LHCN-M2 (cell line): ENCODE results near the gene MOGAT3. TPM values are rescaled to one million over a fixed set of nuclear protein-coding genes. Genes with fewer than 3 reads are reported as not detected.

ENCODE experiments used
- DNase-seq: peaks from one replicate; pipeline ENCODE4 v3.0.0-alpha.2; 2012; ENCODE audit warnings: low read depth
- total RNA-seq: library from RNA; depleted of rRNA; stranded (reverse); fragments of >200 nt; gene quantifications from 2 replicates; pipeline ENCODE4 v1.2.3, GENCODE V29; 2014

Gene MOGAT3
- total RNA-seq, 1 experiment from 2014 or later: not detected

DNA sequence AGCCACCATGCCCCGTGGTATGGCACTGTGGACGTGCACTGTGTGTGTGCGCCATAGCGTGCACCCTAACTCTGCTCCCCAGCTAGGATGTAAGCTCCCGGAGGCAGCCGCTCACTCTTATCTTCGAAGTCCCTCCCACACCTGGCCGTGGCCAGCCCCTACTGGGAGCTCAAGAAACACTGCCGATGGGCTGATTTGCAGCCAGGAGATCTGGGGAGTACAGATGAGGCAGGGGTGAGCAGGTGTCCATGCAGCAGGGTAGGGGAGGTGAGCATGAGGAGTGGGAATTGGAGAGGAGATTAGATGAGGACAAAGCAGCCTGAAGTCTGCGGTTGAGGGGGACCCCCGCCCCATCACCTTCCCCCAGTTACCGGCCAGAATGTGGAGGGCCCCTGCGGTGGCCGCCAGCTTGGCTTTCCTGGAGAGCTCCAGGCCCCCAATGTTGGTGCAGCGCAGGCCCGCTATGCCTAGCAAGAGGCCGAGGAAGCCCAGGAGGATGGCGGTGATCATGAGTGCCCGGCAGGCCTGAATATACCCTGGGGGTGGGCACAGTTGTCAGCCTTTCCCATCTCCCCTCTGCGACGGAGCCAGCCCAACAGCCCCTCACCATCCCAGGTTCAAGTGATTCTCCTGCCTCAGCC lies 33.2 kb upstream of the MOGAT3 start:
- DNase-seq: no peak

DNA sequence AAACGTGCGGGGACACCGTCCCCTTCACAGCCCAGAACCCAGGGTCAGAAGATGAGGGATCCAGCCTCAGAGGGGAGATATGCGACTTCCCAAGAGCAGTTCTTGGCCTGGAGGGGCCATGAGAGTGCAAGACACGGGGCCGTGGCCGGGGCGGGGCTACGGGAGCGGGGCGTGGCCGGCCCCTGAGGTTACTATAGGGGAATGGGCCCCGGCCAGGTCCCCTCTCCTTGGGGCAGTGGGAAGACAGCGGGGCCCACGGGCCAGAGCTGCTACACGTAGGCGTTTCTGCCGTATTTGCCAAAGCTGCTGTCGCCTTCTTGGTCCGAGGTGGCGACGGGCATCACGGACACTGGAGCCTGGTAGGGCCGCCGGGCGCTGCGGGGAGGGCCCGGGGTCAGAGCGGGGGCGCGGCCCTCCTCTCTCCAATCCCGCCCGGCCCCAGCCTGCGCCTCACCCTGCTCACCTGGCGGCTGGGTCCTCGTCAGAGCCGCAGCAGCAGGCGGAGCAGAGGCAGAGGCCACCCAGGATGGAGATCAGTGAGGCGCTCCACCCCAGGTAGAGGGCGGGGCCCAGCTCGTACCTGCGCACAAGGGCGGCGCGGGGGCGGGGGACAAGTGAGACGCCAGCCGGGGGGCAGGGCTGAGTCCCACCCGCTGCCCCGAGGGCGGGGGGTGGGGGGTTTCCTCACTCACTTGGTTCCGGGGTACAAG lies 31.5 kb upstream of the MOGAT3 start:
- no peak for DNase-seq

DNA sequence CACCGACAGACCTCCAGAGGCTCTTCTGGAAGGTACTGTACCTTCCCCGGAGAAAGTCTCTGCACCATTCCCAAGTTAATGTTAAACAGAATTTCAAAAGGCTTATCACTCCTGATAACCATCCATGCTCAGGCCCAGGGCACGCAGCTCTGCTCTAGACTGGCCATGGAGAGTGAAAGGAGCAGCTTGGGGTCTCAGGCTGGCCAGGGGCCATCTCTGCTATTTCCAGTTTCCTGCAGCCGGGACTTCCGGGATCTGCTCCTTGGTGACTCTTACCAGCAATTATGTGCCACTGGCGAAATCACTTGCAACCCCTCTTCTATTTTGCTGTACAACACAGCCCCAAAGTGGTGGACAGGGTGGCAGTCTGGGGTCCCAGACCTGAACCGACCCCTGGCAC lies 30.8 kb upstream of the MOGAT3 start:
- no peak for DNase-seq

DNA sequence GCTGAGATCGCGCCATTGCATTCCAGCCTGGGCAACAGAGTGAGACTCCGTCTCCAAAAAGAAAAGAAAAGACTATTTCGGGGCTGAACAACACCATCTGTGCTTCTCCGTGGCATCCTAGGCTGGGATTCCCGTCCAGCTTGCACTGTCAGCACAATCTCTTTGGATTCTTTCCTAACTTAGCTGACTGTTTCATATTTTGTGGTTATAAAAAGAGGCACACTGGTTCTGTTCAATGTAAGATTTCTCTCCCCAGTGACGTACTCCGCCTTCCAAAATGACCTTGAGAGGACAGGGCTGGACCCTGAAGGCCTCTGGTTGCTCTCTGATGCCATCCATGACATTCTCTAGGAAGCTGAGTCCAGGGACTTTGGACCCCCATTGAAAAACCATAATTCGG lies 25.9 kb upstream of the MOGAT3 start:
- DNase-seq: no peak

DNA sequence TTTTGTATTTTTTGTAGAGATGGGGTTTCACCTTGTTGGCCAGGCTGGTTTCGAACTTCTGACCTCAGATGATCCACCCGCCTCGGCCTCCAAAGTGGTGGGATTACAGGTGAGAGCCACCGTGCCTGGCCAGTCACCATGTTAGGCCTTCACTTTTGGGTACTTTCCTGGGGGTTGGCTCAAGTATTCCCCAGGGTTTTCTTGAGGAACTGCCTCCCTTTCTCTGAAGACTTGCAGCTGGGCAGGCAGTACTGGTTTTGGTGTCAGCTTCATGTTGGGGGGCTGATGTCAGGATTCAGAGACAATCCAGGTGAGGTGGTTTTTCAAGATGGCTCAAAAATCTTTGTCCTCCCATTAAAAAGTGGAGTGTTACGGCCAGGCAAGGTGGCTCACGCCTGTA lies 24.8 kb upstream of the MOGAT3 start:
- DNase-seq: no peak

DNA sequence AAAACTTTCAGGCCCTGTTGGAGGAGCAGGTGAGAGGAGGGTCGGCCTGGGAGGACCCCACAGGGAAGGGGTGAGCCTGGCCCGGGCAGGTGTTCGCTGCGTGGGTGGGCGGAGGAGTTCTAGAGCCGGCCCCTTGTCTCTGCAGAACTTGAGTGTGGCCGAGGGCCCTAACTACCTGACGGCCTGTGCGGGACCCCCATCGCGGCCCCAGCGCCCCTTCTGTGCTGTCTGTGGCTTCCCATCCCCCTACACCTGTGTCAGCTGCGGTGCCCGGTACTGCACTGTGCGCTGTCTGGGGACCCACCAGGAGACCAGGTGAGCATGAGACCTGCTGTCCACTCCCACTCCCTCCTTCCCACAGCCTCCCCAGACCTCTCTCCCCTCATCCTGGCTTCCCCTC lies 22.7 kb upstream of the MOGAT3 start:
- DNase-seq: no peak

DNA sequence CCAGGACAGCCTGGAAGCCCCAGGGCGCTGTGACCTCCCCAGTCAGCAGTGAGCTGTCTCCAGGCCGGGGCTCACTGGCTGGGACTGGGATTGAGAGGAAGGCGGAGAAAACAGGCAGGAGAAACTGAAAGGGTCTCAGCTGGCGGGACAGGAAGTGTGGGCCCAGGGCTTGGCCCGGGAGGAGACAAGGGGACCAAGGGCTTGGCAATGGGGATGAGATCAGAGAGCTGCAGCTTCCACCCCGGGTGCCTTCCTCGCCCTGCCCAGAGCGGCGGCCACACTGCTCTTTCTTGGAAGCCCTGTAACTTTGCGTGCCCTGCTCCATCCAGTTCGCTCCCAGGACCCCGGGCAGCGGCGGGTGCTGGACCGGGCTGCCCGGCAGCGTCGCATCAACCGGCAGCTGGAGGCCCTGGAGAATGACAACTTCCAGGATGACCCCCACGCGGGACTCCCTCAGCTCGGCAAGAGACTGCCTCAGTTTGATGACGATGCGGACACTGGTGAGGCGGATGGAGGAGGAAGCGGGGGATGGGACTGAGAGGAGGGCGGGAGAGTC lies 21.5 kb upstream of the MOGAT3 start:
- DNase-seq: no peak

DNA sequence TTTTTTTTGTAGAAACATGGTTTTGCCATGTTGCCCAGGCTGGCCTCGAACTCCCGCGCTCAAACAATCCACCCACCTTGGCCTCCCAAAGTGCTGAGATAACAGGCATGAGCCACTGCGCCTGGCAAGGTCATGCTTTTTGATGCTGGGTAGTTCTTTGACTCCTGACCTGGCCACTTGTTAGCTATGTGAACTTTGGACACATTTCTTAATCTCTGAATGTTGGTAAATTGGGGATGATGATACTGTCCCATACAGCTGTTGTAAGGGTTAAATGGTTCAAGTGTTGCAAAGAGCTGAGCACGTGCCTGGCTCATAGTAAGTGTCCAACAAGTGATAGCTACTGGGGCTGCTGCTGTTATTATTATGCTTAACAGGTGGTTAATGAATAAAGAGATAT lies 19.5 kb upstream of the MOGAT3 start:
- DNase-seq: no peak

DNA sequence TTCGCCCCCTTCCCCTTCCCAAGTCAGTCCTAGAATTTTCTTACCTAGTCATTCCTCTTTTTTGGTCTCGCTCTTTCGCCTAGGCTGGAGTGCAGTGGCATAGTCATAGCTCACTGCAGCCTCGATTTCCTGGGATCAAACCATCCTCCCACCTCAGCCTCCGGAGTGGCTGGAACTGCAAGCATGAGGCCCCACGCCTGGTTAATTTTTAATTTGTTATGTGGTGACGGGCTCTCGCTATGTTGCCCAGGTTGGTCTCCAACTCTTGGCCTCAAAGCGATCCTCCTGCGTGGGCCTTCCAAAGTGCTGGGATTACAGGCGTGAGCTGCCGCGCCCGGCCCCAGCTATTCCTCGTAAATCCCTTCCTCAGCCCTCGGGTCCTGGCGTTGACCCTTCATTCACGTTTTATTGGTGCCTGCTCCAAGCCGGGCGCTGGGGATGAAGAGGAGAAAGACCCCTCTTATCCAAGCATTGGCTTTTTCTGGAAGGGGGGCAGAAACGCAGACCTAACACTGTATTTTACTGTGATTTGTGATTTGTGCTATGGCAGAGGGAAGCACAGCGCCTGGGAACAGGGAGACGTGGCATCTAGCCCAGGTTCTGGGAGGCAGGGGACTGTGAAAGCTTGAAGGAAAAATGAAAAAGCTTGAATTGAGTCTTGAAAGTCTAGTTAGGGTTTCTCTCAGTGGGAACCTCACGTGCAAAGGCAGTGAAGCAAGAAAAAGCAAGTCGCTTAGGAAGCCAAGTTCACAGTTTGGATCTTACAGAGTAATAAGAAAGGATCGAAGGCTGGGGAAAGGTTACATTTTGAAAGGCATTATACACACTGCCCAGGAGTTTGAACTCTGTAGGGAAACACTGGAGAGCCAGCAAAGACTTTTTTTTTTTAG lies 17.6 kb upstream of the MOGAT3 start:
- DNase-seq: no peak

DNA sequence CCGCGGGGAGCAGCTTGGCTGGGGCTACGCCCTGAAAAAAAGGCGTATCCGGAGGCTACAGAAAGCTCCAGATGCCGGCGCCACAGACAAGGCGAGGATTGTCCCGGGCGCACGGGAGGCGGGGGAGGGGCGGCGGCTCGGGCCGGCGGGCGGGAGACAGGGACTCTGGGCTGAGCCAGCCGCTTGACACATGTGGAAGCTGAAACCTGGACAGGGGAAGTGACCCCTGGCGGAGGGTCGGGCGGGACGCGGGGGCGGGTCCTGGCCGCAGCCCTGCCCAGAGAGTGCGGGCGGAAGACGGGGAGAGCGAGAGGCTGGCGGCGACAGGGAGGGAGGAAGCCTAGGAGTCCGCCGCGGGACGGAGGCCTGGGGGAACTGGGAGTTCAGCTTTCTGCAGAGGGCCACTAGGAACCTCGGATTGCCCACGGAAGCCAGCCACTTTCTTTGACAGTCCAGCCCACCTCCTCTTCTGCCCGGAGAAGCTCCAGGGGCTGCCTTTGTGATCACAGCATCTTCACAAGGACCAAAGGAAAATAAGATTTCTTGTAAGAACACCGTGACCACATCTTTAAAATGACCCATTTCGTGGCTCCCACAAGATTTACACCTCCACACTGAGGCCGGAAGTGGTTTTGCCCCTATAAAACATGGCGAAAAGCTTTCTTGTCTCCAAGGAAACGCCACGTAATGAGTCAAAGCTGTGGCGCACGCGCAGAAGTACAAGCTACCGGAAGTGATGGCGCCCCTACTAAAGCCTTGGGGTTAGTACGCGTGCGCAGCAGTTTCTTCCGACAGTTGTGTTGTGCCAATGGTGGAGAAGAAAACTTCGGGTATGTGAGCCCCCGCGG lies 16.8 kb upstream of the MOGAT3 start, which contains the start of the genes PLOD3 and ZNHIT1:
TSS of gene PLOD3 (minus strand) at position 194 of the 848 bp plus-strand sequence. CDS start 307 bp downstream, outside the sequence.
TSS of gene ZNHIT1 (plus strand) at position 778 of the 848 bp plus-strand sequence. CDS start at position 809, 31 bp downstream.
- DNase-seq: peak; percentile 99

DNA sequence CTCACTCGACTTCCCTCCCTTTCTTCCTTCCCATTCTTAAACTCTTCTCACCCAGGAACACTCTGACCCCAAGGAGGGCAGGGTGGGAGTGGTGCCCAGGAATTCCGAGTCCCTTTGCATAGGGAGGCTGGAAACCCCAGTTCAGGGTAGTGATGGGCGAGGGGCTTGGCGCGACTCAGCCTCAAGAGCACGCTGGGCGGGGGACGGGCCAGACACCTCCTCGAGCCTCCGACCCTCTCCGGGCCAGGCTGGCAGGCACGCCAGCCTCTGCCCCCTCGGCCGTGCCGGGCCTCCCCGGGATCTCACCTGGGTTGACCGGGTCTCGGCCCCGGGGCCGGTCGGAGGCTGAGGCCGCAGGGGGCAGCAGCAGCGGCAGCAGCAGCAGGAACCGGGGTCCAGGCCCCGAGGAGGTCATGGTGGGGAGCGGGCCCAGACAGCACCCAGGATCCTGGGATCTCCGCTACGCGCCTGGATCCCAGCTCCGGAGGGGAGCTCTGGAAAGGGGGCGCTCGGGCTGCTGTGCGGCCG lies 16.1 kb upstream of the MOGAT3 start:
- peak; percentile 34 for DNase-seq

DNA sequence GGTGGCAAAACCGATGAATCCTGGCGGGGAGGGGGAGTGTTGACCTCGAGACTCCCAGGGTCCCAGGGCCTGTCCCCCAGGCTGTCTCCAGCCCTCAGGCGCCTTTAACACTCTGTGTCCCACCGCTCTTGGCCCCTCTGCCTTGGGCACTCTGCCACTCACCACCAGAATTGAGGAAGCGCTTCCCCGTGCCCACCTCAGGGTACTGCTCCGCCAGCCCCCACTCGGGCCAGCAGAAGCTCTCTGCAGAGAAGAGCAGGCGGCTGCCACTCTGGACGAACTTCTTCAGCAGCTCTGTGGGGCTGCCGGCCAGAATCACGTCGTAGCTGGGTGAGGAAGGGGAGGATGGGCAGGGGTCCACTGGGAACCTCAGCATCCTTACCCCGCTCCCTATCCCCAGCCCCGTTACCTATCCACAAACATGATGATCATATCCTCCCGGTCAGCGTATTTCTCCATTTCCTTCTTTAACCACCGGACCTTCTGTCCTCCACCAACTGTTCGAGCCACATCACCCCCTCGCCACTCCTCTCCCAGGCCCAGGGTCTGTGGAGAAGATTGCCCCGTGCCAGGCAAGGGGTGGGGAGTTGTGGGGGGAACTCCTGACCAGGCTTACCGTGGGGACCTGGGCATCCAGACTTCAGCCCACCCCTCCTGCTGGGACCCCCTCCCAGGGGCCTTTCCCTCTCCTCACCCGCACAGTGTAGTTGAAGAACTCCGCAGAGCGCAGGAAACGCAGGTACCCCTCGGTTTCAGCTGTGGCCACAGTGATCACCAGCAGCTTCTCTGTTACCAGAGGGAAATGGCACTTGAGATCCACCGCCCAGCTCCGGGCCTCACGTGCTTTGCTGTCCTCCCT lies 15.4 kb upstream of the MOGAT3 start:
- DNase-seq: no peak

DNA sequence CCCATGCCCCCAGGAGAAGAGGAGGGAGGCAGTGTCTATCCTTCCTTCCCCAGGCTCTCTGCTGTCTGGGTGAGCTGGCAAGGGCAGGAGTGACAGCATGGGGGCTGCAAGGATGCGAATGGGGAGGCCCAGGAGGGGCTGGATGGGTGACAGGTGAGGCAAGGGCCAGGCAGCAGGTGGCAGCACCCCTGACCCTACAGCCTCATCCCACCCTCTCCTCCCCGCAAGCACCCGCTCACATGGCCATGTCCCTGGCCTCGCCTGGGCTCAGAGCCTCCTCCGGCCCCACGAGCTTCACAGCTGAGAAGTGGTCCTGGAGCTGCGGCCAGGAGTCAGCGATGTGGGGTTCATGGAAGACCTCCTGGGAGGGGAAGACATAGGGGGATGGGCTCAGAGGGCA lies 11.2 kb upstream of the MOGAT3 start:
- no peak for DNase-seq

DNA sequence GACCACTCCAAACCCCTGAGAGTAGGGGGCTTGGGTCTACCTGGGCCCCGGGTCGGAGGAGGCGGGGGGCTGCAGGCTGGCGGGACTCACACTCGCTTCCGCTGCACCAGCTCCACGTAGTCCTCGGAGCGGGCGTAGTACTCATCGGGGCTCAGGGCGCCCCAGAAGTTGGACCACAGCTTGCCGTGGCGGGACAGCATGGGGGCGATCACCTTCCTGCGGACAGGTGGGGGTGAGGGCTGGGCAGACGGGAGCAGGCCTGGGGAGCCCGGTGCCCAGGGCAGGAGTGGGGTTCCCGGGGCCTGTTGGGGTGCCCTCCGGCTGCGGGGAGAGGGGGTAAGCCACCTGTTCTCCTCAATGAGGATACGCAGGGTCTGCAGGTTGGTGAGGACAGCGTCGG lies 10.7 kb upstream of the MOGAT3 start:
- no peak for DNase-seq

DNA sequence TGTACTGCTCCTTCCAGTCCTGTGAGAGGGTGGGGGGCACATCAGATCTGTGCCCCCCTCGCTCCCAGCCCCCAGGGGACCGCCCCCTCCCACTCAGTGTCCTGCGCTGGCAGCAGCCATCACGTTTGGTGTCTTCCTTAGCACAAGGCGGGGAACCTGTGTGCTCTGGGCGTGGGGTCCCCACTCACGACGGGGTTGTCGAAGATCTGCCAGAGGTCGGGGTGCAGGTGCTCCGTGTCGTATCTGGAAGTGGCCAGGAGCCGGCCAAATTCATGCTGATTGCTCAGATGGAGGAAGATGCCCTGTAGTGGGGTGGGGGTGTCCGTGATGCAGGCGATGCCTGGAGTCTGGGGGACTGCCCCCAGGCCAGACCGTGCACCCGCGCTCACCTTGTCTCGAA lies 9.3 kb upstream of the MOGAT3 start:
- no peak for DNase-seq

DNA sequence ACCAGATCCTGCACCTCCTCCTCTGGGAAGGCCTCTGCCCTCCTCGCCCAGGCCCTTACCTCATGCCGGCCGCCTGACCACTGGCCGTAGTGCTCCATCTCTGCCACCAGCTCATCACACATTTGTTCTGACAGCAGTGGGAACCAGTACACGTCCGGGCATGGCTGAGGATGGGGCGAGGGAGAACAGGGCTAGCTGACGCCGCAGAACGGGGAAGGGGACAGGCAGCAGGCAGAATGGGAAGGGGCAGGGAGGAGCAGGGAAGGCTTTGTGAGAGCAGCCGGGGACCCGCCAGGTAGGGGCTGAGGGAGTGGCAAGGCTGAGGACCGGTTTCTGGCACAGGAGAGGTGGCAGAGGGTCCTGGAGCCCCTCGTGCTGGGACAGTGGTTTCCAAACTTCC lies 8.0 kb upstream of the MOGAT3 start:
- no peak for DNase-seq

DNA sequence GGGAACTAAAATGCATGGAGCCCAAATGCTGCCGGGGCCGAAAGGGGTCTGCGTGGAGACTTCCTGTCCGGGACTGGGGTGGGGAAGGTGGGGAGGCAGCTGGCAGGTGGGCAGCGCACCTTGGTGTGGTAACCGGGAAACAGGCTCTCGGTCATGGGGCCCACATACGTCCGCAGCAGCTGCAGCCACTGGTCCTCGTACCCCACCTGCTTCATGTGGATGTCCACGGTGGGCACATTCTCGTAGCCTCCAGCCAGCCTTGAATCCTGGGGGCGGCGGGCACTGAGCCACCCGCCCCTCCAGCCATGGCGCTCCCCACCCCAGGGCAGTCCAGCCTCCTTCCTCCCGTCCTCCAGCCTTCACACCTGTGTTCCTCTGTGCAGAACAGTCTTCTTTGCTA lies 6.6 kb upstream of the MOGAT3 start:
- no peak for DNase-seq

DNA sequence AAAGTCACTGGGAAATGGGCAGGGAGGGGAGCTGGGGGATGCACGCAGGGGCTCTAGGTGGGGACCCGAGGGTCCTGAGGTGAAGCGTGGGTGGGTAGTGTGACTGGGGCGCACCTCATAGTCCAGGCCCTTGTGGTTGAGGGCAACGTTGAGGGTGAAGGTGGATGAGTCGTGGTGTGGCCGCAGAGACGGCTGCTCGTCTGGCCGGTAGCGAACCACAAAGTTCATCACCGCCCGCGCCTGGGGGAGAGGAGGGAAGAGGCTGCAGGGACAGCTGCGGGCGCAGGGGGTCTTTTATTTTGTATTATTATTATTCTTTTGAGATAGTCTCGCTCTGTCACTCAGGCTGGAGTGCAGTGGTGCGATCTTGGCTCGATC lies 5.8 kb upstream of the MOGAT3 start:
- no peak for DNase-seq

DNA sequence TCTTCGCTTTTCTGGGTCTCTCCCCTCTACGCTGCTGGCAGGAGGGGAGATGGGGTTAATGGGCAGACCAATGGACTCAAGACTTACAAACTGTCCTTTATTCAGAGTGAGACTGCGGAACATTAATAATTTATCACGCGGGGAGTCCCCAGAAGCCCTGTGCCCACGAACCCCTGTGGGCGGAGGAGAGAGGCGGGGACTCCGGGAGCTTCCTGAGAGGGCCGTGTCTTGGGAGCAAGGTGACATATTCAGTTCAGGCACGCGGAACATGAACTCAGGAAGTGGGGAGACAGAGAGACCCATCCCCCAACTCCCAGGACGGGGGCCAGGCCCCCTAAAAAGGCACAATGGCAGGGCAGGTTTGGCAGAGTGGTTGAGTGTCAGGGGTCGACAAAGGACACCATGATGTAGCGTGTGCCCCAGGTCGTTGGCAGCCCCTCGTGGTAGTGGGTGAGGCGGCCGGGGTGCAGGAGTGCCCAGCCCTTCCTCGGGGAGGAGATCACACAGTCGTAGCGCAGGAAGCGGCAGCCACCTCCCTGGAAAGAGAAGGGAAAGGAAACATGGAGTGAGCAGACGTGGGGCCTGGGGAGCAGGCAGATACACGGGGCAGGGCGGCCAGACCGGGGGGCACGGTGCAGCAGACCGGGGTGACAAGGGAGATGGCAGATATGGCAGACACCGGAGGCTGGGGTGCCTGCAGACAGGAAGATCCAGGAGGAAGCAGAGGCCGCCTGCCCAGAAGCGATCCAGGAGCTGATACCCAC lies 5.2 kb upstream of the MOGAT3 start:
- DNase-seq: no peak
